Hair follicular keratinocyte (primary cell): ENCODE results near the gene CABCOCO1. TPM values are rescaled to one million over a fixed set of nuclear protein-coding genes. Genes with fewer than 3 reads are reported as not detected.

ENCODE experiments used
- total RNA-seq: library from RNA; depleted of rRNA; stranded (reverse); fragments of >200 nt; gene quantifications from 2 replicates; pipeline ENCODE4 v1.2.3, GENCODE V29; 2015

Gene CABCOCO1
- total RNA-seq: not detected in 2 replicates

GRCh38 chr10:61662794-61663259, at the start of gene CABCOCO1:
TSS of gene CABCOCO1 (plus strand) at chr10:61662929. CDS start at chr10:61662973, 44 bp downstream.

Other genes with a start within 250 kb of the CABCOCO1 start
- not detected in 2 replicates for gene TMEM26, start 209.5 kb upstream of the CABCOCO1 start, total RNA-seq
- 5.6 and 10.4 TPM in 2 replicates for gene ARID5B, start 238.8 kb downstream of the CABCOCO1 start, total RNA-seq